SK-N-MC (cell line): ENCODE measurements around the gene ZDHHC1.

ENCODE experiments used
- EZH2 ChIP-seq: fragments of 200-600 bp; sonication (generic); IDR thresholded peaks from one replicate; pipeline ENCODE4 v1.6.1; 2017; ENCODE audit warnings: antibody characterized with exemption
- FOXP2 ChIP-seq: optimal IDR thresholded peaks from 2 replicates; pipeline ENCODE3; 2011; ENCODE audit warnings: mild to moderate bottlenecking, moderate library complexity; ENCODE audit not compliant: insufficient read depth; ENCODE audit errors: extremely low read length, control extremely low read depth
- POLR2AphosphoS5 ChIP-seq: IDR thresholded peaks from 2 replicates; pipeline ENCODE4 v1.6.1; 2012; ENCODE audit warnings: mild to moderate bottlenecking, low read depth, low read length, borderline replicate concordance

GRCh38 chr16:67457611-67458010 lies 41.3 kb upstream of the ZDHHC1 start:
- no peak for TF ChIP-seq EZH2
- TF ChIP-seq POLR2AphosphoS5 = no peak
- no peak for TF ChIP-seq FOXP2
